K562 (cell line): ENCODE results near the gene PDCD7. TPM values are rescaled to one million over a fixed set of nuclear protein-coding genes. Genes with fewer than 3 reads are reported as not detected.
A peak's percentile ranks its signal among the peaks of the same experiment; 100 is the strongest.
"Not testable (repeated sequence)": the region's sequence is repeated elsewhere in the genome, so short reads cannot be mapped to it uniquely, and the experiment has no call there.

ENCODE experiments used
- ATAC-seq: fragments of 200-7000 bp; cut with Tn5 transposase; 3 replicates; pipeline ENCODE4 v1.9.1; 2020; ENCODE audit warnings: moderate library complexity
- BruUV-seq: library from RNA; stranded (reverse); fragments of 400-500 nt; replicated peaks from 2 replicates; lab custom pipeline; 2021; lab: Mats Ljungman, UMichigan
- CTCF ChIA-PET: fragments of 300-600 bp; formaldehyde crosslinking; extraction: SDS; loops from one replicate; lab custom pipeline; 2021; ENCODE audit warnings: low intra/inter-chr PET ratio; lab: Yijun Ruan, JAX
- POLR2A ChIA-PET: fragments of 300-600, 350-650 bp; sonication (Branson Sonifier 250); formaldehyde crosslinking; extraction: SDS; loops from one replicate; lab custom pipeline; 2021; ENCODE audit warnings: antibody characterized with exemption, inconsistent platforms; lab: Yijun Ruan, JAX
- DNase-seq, 4 experiments: peaks; one replicate each; pipeline versions ENCODE4 v3.0.0 to v3.0.0-alpha.2; 2011 to 2018; ENCODE audit warnings: low spot score in 3 of 4, mixed read lengths in 3 of 4; ENCODE audit errors: extremely low read depth in 1 of 4
- FAIRE-seq: peaks from 2 replicates; lab custom pipeline; 2011; peaks lifted over from hg19 to GRCh38; lab: Jason Lieb, UNC
- H2AFZ ChIP-seq: 2 replicates; pipeline ENCODE4 v1.6.0; 2011; ENCODE audit warnings: low read depth, low read length, control low read depth, inconsistent platforms
- H3K27ac ChIP-seq: fragments of 200-600 bp; 3 replicates; pipeline ENCODE4 v1.8.0; 2011; ENCODE audit warnings: low read depth, mild to moderate bottlenecking, control low read depth, inconsistent platforms, low read length, moderate library complexity, mixed read lengths; ENCODE audit errors: extremely low read depth
- H3K27me3 ChIP-seq, 2 experiments: fragments of 300-600 bp in 1 of 2; 2 replicates in 1 of 2; 3 replicates in 1 of 2; pipeline versions ENCODE4 v1.6.0 to v1.8.0; 2011; ENCODE audit warnings: inconsistent platforms in 2 of 2, low read length in 2 of 2, mild to moderate bottlenecking in 1 of 2, mixed read lengths in 1 of 2, moderate library complexity in 1 of 2; ENCODE audit not compliant: control insufficient read depth in 2 of 2, insufficient read depth in 2 of 2
- H3K36me3 ChIP-seq: fragments of 300-600 bp; 3 replicates; pipeline ENCODE4 v1.8.0; 2011; ENCODE audit warnings: mild to moderate bottlenecking, low read length, inconsistent platforms; ENCODE audit not compliant: control insufficient read depth, insufficient read depth
- H3K4me1 ChIP-seq, 2 experiments: fragments of 200-600 bp in 1 of 2; replicated peaks in 1 of 2; 2 replicates in 1 of 2; 3 replicates in 1 of 2; pipeline versions ENCODE4 v1.5.1 to v1.8.0; 2011; ENCODE audit warnings: inconsistent platforms in 2 of 2, low read length in 2 of 2, mild to moderate bottlenecking in 1 of 2, mixed read lengths in 1 of 2, moderate library complexity in 1 of 2; ENCODE audit not compliant: control insufficient read depth in 2 of 2, insufficient read depth in 2 of 2
- H3K4me2 ChIP-seq: 2 replicates; pipeline ENCODE4 v1.6.1; 2011; ENCODE audit warnings: low read length, control low read depth, inconsistent platforms, mixed read lengths; ENCODE audit not compliant: insufficient read depth
- H3K4me3 ChIP-seq: fragments of 200-600 bp; sonication (generic), shearing (Covaris generic); 2 replicates; pipeline ENCODE4 v1.5.1; 2016; ENCODE audit warnings: control low read depth, inconsistent platforms
- H3K79me2 ChIP-seq: fragments of 200-600 bp; 3 replicates; pipeline ENCODE4 v1.8.0; 2011; ENCODE audit warnings: low read length, inconsistent platforms; ENCODE audit not compliant: control insufficient read depth, insufficient read depth
- H3K9ac ChIP-seq, 2 experiments: 2 replicates each; pipeline versions ENCODE4 v1.6.0 to v1.6.1; 2011; ENCODE audit warnings: low read depth in 2 of 2, low read length in 2 of 2, control low read depth in 1 of 2, inconsistent platforms in 1 of 2, mild to moderate bottlenecking in 1 of 2, mixed read lengths in 1 of 2; ENCODE audit not compliant: insufficient read depth in 1 of 2
- H3K9me1 ChIP-seq: one replicate; pipeline ENCODE4 v1.6.0; 2011; ENCODE audit warnings: inconsistent platforms, mild to moderate bottlenecking, low read length, moderate library complexity; ENCODE audit not compliant: control insufficient read depth, insufficient read depth
- H3K9me3 ChIP-seq: replicated peaks from 2 replicates; pipeline ENCODE4 v1.5.1; 2011; ENCODE audit warnings: low read depth, low read length, inconsistent platforms; ENCODE audit not compliant: control insufficient read depth, insufficient read depth
- H4K20me1 ChIP-seq: replicated peaks from 2 replicates; pipeline ENCODE4 v1.6.1; 2011; ENCODE audit warnings: low read length, inconsistent platforms, mixed read lengths; ENCODE audit not compliant: control insufficient read depth, insufficient read depth
- EHMT2 ChIP-seq: fragments of 450-650 bp; IDR thresholded peaks from 2 replicates; pipeline ENCODE4 v1.6.1; 2018; ENCODE audit warnings: antibody characterized with exemption
- ZBTB34 ChIP-seq: fragments of 250-450 bp; sonication (Bioruptor Pico); IDR thresholded peaks from 2 replicates; pipeline ENCODE4 v1.8.0; 2021; ENCODE audit warnings: mild to moderate bottlenecking, moderate library complexity
- ZNF121 ChIP-seq: sonication (generic); formaldehyde crosslinking; conservative IDR thresholded peaks from 2 replicates; pipeline ENCODE4 v1.8.0; 2022; ENCODE audit warnings: missing genetic modification reagents
- WGBS: fragments of 100-300 bp; shearing (Covaris generic); methylation state at CpG from one replicate; pipeline ENCODE4 v1.1.6; 2016; ENCODE audit warnings: low coverage, mixed read lengths; ENCODE audit not compliant: insufficient coverage; ENCODE audit errors: missing lambda C conversion rate; 5-methylcytosine and 5-hydroxymethylcytosine counted together
- in situ Hi-C: fragments of 300-500 bp; cut with MboI; formaldehyde crosslinking; loops from 4 replicates; pipeline ENCODE4 v1.15.0; 2018; ENCODE audit warnings: inconsistent platforms, mixed read lengths
- intact Hi-C: fragments of 100-400 bp; cut with micrococcal nuclease; formaldehyde crosslinking; loops from 2 replicates; pipeline ENCODE4 v1.14.2; 2022
- polyA plus RNA-seq, 8 experiments: library from polyadenylated mRNA; depleted of rRNA in 4 of 8; stranded (reverse) in 5 of 8; unstranded in 3 of 8; fragments of >200 nt; fragmentation: Nextera tagmentation in 2 of 8; fragmentation: Illumina TruSeq in 1 of 8; extraction: Ambion mirVana in 2 of 8; extraction: Trizol in 1 of 8; gene quantifications; 2 replicates each; pipeline versions ENCODE4 v1.2.1 to v1.2.3, GENCODE V29; 2011 to 2014; ENCODE audit warnings: inconsistent platforms in 1 of 8, missing spikeins in 1 of 8
- total RNA-seq, 7 experiments: library from RNA; depleted of rRNA in 6 of 7; stranded (reverse); fragments of >200 nt in 6 of 7; fragmentation: Illumina TruSeq in 2 of 7; extraction: Trizol in 2 of 7; gene quantifications; 2 replicates each; pipeline versions ENCODE4 v1.2.1 to v1.2.3, GENCODE V29; 2011 to 2021; ENCODE audit warnings: low replicate concordance in 1 of 7

The PDCD7 gene
- total and polyA plus RNA-seq, 9 of the 15 experiments (the other 6 are each of a cell fraction or from before 2014, with no cell fraction given), result 11.8 to 30.2 (median 18.8) TPM

GRCh38 chr15:65146438-65146837 lies 12.8 kb upstream of the PDCD7 start:
- DNase-seq, result no peak
- TF ChIP-seq ZBTB34 (CRISPR knock-in tag) (no peak), EHMT2 (no peak)
- TF ChIP-seq, all 486 proteins: peak for 0
- Histone ChIP-seq H3K9me1 (no peaks in the 10 kb centered on the region), H3K27ac (no peak overlapping the region), H3K4me3 (no peak overlapping the region), H3K9ac (no peak overlapping the region), H3K27me3 (no peaks in the 10 kb centered on the region), H2AFZ (no peak overlapping the region), H3K36me3 (peaks cover 17% of the 10 kb centered on the region; the same call in 1 of the 3 replicates), H3K79me2 (no peaks in the 10 kb centered on the region), H3K9me3 (no peaks in the 10 kb centered on the region), H3K4me2 (no peak overlapping the region), H4K20me1 (no peaks in the 10 kb centered on the region), H3K4me1 (no peaks in the 10 kb centered on the region)
- WGBS, result 85% methylated on average over 4 of the region's 4 CpGs
- in situ Hi-C loops, result no loop called here
- POLR2A ChIA-PET, result interaction anchor here (0.7 to 1.4 kb wide), 2 partner anchors 39 to 158 kb away, joined by 3 to 4 read pairs; partner anchors contain the start of gene CLPX
- no peak for ATAC-seq
- BruUV-seq, result no TSS peak
- CTCF ChIA-PET, result no interaction called here
- no peak for FAIRE-seq
- intact Hi-C loops, result no loop called here

DNA sequence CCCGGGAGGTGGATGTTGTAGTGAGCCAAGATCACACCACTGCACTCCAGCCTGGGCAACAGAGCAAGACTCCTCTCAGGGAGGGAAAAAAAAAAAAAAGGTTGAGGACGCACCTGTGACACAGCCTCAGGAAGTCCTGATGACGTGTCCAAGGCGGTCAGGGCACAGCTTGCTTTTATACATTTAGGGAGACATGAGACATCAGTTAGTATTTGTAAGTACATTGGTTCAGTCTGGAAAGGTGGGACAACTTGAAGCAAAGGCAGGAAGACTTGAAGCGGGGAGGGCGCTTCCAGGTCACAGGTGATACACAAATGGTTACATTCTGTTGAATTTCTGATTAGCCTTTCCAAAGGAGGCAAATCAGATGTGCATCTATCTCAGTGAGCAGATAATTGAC lies 5.0 kb upstream of the PDCD7 start:
- H4K20me1 ChIP-seq, intact Hi-C loops, H3K4me1 ChIP-seq, H3K9me3 ChIP-seq, in situ Hi-C loops: not testable (repeated sequence)
- peak; percentile 29 for TF ChIP-seq ZNF121
- TF ChIP-seq, all 486 proteins: peak for 1; not testable (repeated sequence) for 485
- H3K27me3 ChIP-seq, H3K27ac ChIP-seq, H3K9ac ChIP-seq, CTCF ChIA-PET, H3K36me3 ChIP-seq, H3K4me2 ChIP-seq, H3K9me1 ChIP-seq, ATAC-seq, BruUV-seq, H2AFZ ChIP-seq, H3K4me3 ChIP-seq, FAIRE-seq, DNase-seq, H3K79me2 ChIP-seq: not testable (repeated sequence)
- POLR2A ChIA-PET, result interaction anchor here (1.4 kb wide), 1 partner anchor 166 kb away, joined by 6 read pairs; the partner anchor contains the start of gene RNU5B-1
- 29% methylated on average over 6 of the region's 6 CpGs for WGBS
